Smooth muscle cell (in vitro differentiated cells): Measurements from ENCODE around the gene SNRPD1. TPM values are rescaled to one million over a fixed set of nuclear protein-coding genes. Genes with fewer than 3 reads are reported as not detected.
"Not testable (repeated sequence)": the region's sequence is repeated elsewhere in the genome, so short reads cannot be mapped to it uniquely, and the experiment has no call there.

ENCODE experiments used
- DNase-seq: peaks from one replicate; lab custom pipeline; 2025; ENCODE audit not compliant: unreplicated experiment; lab: John Stamatoyannopoulos, UW
- H2AFZ ChIP-seq: fragments of 200-600 bp; sonication (generic); 2 replicates; pipeline ENCODE4 v1.6.0; 2016; ENCODE audit warnings: antibody characterized with exemption, low read depth, mild to moderate bottlenecking
- H3F3A ChIP-seq: fragments of 200-600 bp; sonication (generic); 2 replicates; pipeline ENCODE4 v1.6.0; 2017; ENCODE audit warnings: antibody characterized with exemption, low read depth
- H3K27ac ChIP-seq: fragments of 200-600 bp; sonication (generic); 2 replicates; pipeline ENCODE4 v1.5.1; 2016; ENCODE audit warnings: low read depth, mild to moderate bottlenecking
- H3K27me3 ChIP-seq: fragments of 200-600 bp; sonication (generic); 2 replicates; pipeline ENCODE4 v1.6.1; 2016; ENCODE audit warnings: low read depth, mild to moderate bottlenecking
- H3K36me3 ChIP-seq: fragments of 200-600 bp; sonication (generic); 2 replicates; pipeline ENCODE4 v1.5.1; 2016; ENCODE audit warnings: low read depth
- H3K4me1 ChIP-seq: fragments of 200-600 bp; sonication (generic); 2 replicates; pipeline ENCODE4 v1.5.1; 2016; ENCODE audit warnings: low read depth
- H3K4me2 ChIP-seq: fragments of 200-600 bp; sonication (generic); 2 replicates; pipeline ENCODE4 v1.6.0; 2016; ENCODE audit warnings: mild to moderate bottlenecking
- H3K4me3 ChIP-seq: fragments of 200-600 bp; sonication (generic); 2 replicates; pipeline ENCODE4 v1.5.1; 2016; ENCODE audit warnings: mild to moderate bottlenecking
- H3K79me2 ChIP-seq: fragments of 200-600 bp; sonication (generic); 2 replicates; pipeline ENCODE4 v1.6.0; 2016; ENCODE audit warnings: low read depth, mild to moderate bottlenecking
- H3K9ac ChIP-seq: fragments of 200-600 bp; sonication (generic); 2 replicates; pipeline ENCODE4 v1.6.0; 2016; ENCODE audit warnings: low read depth
- H3K9me3 ChIP-seq: fragments of 200-600 bp; sonication (generic); replicated peaks from 2 replicates; pipeline ENCODE4 v1.5.1; 2016; ENCODE audit warnings: low read depth
- H4K20me1 ChIP-seq: fragments of 200-600 bp; sonication (generic); 2 replicates; pipeline ENCODE4 v1.6.0; 2016; ENCODE audit warnings: low read depth
- CTCF ChIP-seq: fragments of 200-600 bp; sonication (generic); IDR thresholded peaks from 2 replicates; pipeline ENCODE4 v1.5.1; 2017; ENCODE audit warnings: borderline replicate concordance, mild to moderate bottlenecking, antibody characterized with exemption; ENCODE audit not compliant: insufficient read depth, poor library complexity, severe bottlenecking
- WGBS: methylation state at CpG from one replicate; pipeline ENCODE4 v1.1.7; 2016; ENCODE audit warnings: low lambda C conversion rate; 5-methylcytosine and 5-hydroxymethylcytosine counted together
- polyA plus RNA-seq: library from polyadenylated mRNA; unstranded; fragments of >200 nt; fragmentation: Nextera tagmentation; extraction: Ambion mirVana; gene quantifications from 2 replicates; pipeline ENCODE4 v1.2.1, GENCODE V29; 2016
- total RNA-seq: library from RNA; depleted of rRNA; stranded (reverse); fragments of >200 nt; gene quantifications from 2 replicates; pipeline ENCODE4 v1.2.3, GENCODE V29; 2014

The SNRPD1 gene
- total RNA-seq (13.6 and 23.0 TPM in 2 replicates), polyA plus RNA-seq (129 and 133 TPM in 2 replicates)

GRCh38 chr18:21612125-21613039, at the start of gene SNRPD1:
SNRPD1 (plus strand) TSS chr18:21612314; CDS start chr18:21612430, 116 bp downstream.
- 2% methylated on average over 59 of the region's 59 CpGs for WGBS

GRCh38 chr18:21571772-21572171, 40.3 kb upstream of the SNRPD1 start:
- no peak overlapping the region for H3K9ac ChIP-seq
- no peak overlapping the region for H3K4me2 ChIP-seq
- no peaks in the 10 kb centered on the region for H3K79me2 ChIP-seq
- no peaks in the 10 kb centered on the region for H3F3A ChIP-seq
- H3K9me3 ChIP-seq: no peaks in the 10 kb centered on the region
- TF ChIP-seq CTCF: no peak
- H3K4me3 ChIP-seq: no peak overlapping the region
- H2AFZ ChIP-seq: no peak overlapping the region
- H3K36me3 ChIP-seq: peaks cover 23% of the 10 kb centered on the region
- no peaks in the 10 kb centered on the region for H3K27me3 ChIP-seq
- H3K4me1 ChIP-seq: no peaks in the 10 kb centered on the region
- peaks cover 13% of the 10 kb centered on the region for H4K20me1 ChIP-seq
- no peak overlapping the region for H3K27ac ChIP-seq
- DNase-seq: no peak

More at GRCh38 chr18:21612125-21613039, at the start of gene SNRPD1:
- no peaks in the 10 kb centered on the region for H3K27me3 ChIP-seq
- peaks cover 52% of the 10 kb centered on the region for H3K79me2 ChIP-seq
- no peaks in the 10 kb centered on the region for H3K36me3 ChIP-seq
- peaks cover 13% of the 10 kb centered on the region for H3K4me1 ChIP-seq
- peak within 1 kb of the TSS; percentile 58 for H3K27ac ChIP-seq
- peak within 1 kb of the TSS; percentile 88 for H3K4me2 ChIP-seq
- H3K9ac ChIP-seq: peak within 1 kb of the TSS; percentile 84
- peaks cover 30% of the 10 kb centered on the region for H4K20me1 ChIP-seq
- TF ChIP-seq CTCF: peak; percentile 90
- H3F3A ChIP-seq: no peaks in the 10 kb centered on the region
- H3K4me3 ChIP-seq: peak within 1 kb of the TSS; percentile 68
- H3K9me3 ChIP-seq: no peaks in the 10 kb centered on the region
- peak within 1 kb of the TSS; percentile 82 for H2AFZ ChIP-seq
- DNase-seq: peak; percentile 57

- H3K9me3 ChIP-seq: no peaks in the 10 kb centered on the region
- no peak overlapping the region for H3K4me3 ChIP-seq
- DNase-seq: no peak
- TF ChIP-seq CTCF: no peak
- peaks cover 18% of the 10 kb centered on the region for H3K36me3 ChIP-seq
- H3K27ac ChIP-seq: no peak overlapping the region
- H2AFZ ChIP-seq: no peak overlapping the region
- H3F3A ChIP-seq: no peaks in the 10 kb centered on the region
- H3K4me1 ChIP-seq: no peaks in the 10 kb centered on the region
- no peak overlapping the region for H3K9ac ChIP-seq
- over 99% methylated on average over 4 of the region's 4 CpGs for WGBS
- H3K27me3 ChIP-seq: no peaks in the 10 kb centered on the region
- H3K79me2 ChIP-seq: peaks cover 7% of the 10 kb centered on the region
- H4K20me1 ChIP-seq: peaks cover 35% of the 10 kb centered on the region
- H3K4me2 ChIP-seq: no peak overlapping the region
These were observed 36.5 kb upstream of the SNRPD1 start for GRCh38 chr18:21575656-21576055.

- no peaks in the 10 kb centered on the region for H3F3A ChIP-seq
- peaks cover 80% of the 10 kb centered on the region for H3K79me2 ChIP-seq
- H3K27me3 ChIP-seq: no peaks in the 10 kb centered on the region
- no peak overlapping the region for H3K4me2 ChIP-seq
- no peak for DNase-seq
- no peak overlapping the region for H3K27ac ChIP-seq
- H4K20me1 ChIP-seq: peaks cover 85% of the 10 kb centered on the region
- no peaks in the 10 kb centered on the region for H3K36me3 ChIP-seq
- H3K9ac ChIP-seq: no peak overlapping the region
- WGBS: 98% methylated on average over 5 of the region's 5 CpGs
- no peak for TF ChIP-seq CTCF
- no peaks in the 10 kb centered on the region for H3K9me3 ChIP-seq
- H3K4me1 ChIP-seq: no peaks in the 10 kb centered on the region
- no peak overlapping the region for H2AFZ ChIP-seq
- no peak overlapping the region for H3K4me3 ChIP-seq
These were observed 27.7 kb upstream of the SNRPD1 start for GRCh38 chr18:21584391-21584790.

DNA sequence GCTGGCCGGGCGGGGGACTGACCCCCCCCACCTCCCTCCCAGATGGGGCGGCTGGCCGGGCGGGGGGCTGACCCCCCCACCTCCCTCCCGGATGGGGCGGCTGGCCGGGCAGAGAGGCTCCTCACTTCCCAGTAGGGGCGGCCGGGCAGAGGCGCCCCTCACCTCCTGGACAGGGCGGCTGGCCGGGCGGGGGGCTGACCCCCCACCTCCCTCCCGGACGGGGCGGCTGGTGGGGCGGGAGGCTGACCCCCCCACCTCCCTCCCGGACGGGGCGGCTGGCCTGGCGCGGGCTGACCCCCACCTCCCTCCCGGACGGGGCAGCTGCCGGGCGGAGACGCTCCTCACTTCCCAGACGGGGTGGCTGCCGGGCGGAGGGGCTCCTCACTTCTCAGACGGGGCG, 19.8 kb upstream of the SNRPD1 start:
- WGBS: no CpG with 5 or more reads among the region's 33 CpGs
- H3K4me2 ChIP-seq, H3K9ac ChIP-seq, H3K27me3 ChIP-seq, H3K36me3 ChIP-seq, H3F3A ChIP-seq, H3K9me3 ChIP-seq, H3K4me1 ChIP-seq, H3K4me3 ChIP-seq, H3K27ac ChIP-seq, DNase-seq, H2AFZ ChIP-seq: not testable (repeated sequence)
- Histone ChIP-seq H3K79me2 (peaks cover 80% of the 10 kb centered on the region), H4K20me1 (peaks cover 54% of the 10 kb centered on the region)
